Head of caudate nucleus (tissue), 42 donors: ENCODE results near the gene ADAM15.
A peak's percentile ranks its signal among the peaks of the same experiment; 100 is the strongest.

Experiments
- DNase-seq, 42 donors: peaks; one replicate each; pipeline versions ENCODE4 v3.0.0 to v3.0.0-alpha.2; 2020 to 2021; ENCODE audit warnings: mixed read lengths in 7 of 42
- intact Hi-C: fragments of 100-400 bp; cut with DNase I; formaldehyde crosslinking; loops from one replicate; pipeline ENCODE4 v1.15.0; 2022

Gene ADAM15

GRCh38 chr1:155043793-155044192 lies 7.3 kb upstream of the ADAM15 start:
- no peak for DNase-seq
- intact Hi-C loops: no loop called here

DNA sequence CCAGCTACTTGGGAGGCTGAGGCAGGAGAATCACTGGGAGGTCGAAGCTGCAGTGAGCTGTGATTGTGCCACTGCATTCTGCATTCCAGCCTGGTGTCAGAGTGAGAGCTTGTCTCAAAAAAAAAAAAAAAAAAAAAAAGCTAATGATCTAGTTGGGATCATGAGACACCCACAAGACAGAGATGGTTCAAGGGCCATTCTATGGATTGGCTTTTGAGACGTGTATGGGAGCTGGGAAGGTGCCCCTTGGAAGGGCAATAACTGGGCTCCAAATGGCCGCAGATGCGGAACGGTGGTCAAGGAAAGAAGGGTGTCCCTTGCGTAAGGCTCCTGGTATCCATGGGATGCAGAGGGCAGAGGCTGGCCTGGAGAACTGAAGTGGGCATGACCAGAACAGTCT lies 6.8 kb upstream of the ADAM15 start:
- intact Hi-C loops: no loop called here
- no peak for DNase-seq

- intact Hi-C loops: loop anchor here (1.0 kb wide), 1 partner anchor 39 kb away; no protein-coding TSS in a partner anchor
- DNase-seq: peak; percentile 63 to 93 (median 83)
These were observed 6.1 kb upstream of the ADAM15 start for GRCh38 chr1:155044812-155045657.

DNA sequence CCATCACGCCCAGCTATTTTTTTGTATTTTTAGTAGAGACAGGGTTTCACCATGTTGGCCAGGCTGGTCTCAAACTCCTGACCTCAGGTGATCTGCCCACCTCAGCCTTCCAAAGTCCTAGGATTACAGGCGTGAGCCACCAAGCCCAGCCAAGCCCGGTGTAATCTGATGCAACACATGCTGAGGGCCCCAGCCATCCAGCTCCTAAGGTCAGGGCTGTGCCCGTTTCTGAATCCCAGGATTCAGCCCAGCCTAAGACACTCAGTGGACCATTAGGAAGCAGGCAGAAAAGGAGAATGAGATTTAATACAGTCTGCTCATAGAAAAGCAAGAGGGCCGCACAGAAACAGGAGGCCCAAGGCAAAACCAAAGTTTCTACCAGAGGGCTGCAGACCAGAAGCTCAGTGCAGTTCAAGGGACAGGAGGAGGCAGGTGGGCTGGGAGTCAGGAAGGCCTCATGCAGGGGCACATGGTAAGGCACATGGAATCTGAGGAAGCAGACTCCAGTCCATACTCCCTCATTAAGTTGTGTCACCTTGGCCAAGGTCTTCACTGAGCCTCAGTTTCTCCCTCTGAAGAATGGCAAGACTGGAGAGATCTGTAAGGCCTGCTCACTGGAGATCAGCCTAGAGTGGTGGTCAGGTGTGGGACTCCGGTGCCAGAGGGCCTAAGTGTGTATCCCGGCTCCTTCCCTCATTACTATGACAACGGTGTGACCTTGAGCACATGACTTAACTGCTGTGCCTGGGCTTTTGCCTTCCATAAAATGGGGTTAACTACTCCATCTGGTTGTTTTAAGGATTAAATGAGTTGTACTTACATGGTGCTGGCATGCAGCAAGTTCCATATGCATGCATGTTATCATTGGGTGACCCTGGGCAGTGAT lies 2.4 kb upstream of the ADAM15 start:
- intact Hi-C loops: no loop called here
- no peak for DNase-seq

DNA sequence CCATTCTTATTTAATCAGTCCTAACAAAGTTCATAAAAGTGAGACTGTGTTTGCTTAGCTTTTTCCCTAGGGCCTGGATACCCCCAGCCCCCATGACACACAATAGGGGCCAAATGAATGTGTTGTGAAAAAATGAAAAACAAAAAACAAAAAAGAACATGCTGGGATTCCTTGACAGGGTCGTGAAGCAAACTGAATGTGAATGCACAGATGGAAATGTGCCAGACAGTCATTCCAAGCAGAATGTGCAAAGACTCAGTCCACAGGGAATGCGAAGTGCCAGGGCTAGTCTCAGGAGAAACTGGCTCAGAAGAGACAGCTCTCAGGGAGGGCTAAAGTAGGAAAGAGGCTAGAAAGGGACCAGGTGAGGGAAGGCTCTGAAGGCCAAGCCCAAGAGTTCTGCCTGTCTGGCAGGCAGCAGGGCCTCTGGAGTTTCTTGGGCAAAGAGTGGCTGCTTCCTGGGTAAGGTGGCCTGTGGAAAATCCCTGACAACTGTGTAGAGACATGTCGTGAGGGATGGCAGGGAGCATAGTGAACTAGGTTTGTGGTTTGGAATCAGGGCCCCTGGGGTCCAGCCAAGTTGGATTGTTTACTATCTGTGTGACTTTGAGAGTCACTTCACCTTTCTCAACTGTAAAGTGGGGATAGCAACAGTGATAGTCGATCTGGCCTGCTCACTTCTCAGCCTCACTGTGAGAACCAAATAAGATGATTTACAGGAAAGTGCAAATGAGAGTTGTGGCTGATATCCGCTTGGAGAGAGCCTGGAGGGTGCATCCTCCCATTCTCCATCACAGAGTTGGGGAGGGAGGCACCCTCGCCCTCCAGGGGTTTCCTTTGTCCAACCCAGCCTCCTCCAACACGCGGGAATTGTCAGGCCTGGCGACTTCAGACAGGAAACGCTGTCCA lies 1.2 kb upstream of the ADAM15 start:
- intact Hi-C loops: no loop called here
- DNase-seq: no peak

GRCh38 chr1:155051342-155051776 lies 243 bp downstream of the ADAM15 start:
- peak in 3 of 42 donors; percentile 26 to 43 (median 39) for DNase-seq

DNA sequence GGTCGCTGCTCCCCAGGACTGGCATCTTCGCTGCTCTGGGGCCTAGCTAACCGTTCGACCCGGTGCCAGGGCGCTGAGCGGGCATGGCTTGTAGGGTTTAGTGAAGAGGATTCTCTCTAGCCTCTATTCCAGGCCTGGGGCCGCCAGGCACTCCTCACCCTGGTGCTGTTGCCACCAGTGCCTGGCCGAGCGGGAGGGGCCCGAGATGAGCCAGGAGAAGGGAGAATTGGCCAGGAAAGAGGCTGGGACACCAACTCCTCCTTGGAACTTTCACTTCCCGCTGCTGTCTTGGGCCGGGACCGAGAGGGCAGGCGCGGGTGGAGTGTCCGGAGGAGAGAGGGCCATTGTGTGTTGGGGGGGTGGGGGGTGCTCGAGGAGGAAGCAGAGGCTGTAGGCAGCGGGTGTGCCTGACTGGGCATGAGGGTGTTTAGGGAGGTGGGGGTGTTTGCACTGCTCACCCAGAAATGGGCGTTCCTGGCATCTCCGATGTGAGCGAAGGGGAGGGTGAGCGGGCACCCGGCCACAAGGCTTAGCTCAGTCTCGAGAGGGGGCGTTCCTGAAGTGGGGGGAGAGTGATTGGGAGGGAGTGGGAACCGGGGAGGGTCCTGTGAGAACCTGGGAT lies 772 bp downstream of the ADAM15 start:
- intact Hi-C loops: no loop called here
- DNase-seq: peak in 37 of 42 donors; percentile 26 to 75 (median 46)

More at GRCh38 chr1:155051342-155051776, 243 bp downstream of the ADAM15 start:
- intact Hi-C loops: no loop called here

DNA sequence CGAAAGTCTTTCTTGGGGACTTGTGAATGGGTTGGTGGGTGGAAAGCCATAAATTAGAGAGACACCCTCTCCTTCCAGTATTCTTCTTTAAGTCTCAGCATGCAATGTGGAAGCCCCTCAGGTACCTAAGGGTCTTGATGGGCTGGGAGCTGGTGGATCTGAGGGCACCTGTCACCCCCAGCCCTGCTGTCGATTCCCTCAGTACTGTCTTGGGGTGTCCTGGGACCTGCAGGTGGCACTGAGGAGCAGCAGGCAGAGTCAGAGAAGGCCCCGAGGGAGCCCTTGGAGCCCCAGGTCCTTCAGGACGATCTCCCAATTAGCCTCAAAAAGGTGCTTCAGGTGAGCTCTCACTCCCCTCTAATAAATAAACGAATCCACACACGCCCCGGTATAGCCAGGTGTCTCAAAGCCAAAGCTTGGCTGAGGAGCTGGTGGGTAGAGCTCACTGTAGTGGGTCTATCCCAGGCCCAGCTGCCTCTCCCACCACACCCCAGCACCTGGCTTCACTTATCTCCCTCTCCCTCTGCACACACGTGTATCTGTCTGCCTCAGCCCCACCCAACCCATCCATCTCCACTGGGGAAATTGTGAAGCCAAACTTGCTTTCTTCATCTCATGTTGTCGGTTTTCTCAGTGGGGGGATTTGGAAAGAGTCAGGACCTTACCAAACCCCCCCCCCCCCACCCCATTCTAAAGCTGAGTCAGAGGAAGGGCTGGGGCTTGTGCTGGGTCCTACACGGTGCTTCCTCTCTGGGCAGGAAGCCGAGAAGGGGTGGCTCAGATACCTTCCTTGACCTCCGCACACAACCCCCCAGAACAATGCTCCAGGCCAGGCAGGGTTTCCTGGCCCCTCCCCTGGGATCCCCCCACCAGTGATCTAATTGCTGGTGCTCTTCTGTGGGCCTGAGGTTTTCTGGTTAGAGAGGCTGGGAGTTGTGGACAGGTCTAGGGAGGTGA lies 1.6 kb downstream of the ADAM15 start:
- intact Hi-C loops: no loop called here
- DNase-seq: peak in 18 of 42 donors; percentile 13 to 60 (median 36)

DNA sequence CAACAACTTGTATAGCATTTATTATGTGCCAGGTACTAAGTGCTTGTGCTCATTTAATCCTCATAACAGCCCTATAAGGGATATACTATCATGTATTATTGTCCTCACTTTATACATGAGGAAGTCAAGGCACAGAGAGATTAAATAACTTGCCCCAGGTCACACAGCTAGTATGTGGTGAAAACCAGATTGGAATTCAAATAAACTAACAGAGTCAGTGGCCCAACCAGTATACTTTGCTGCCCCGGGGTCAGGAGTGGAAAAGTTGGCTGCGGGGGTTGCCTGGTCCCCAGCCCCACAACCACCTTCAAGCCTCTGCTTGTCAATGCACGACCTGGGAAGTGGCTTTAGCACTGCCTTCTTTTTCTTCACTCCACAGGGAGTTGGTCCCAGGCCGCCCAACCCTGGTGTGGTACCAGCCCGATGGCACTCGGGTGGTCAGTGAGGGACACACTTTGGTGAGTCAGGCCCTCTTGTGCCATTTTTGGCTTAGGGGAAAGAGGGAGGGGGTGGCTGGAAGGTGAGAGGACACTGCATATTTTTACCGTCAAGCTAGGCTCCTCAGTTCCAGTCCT lies 2.5 kb downstream of the ADAM15 start:
- DNase-seq: no peak
- intact Hi-C loops: no loop called here

DNA sequence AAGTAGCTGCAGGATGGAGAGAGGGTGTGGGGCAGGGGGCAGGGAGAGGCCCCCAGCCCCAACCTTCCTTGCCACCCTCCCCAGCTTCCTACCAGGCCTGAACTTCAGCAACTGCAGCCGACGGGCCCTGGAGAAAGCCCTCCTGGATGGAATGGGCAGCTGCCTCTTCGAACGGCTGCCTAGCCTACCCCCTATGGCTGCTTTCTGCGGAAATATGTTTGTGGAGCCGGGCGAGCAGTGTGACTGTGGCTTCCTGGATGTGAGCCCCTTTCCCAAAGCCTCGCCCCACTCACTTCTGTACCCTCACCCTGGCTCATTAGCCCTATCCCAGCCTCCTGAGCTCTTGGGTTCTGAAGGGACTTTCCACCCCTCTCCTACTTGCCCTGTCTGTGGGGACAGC lies 6.0 kb downstream of the ADAM15 start:
- intact Hi-C loops: no loop called here
- no peak for DNase-seq

GRCh38 chr1:155057788-155058211 lies 6.7 kb downstream of the ADAM15 start:
- DNase-seq: no peak
- intact Hi-C loops: no loop called here

GRCh38 chr1:155060736-155061135 lies 9.6 kb downstream of the ADAM15 start:
- DNase-seq: no peak
- intact Hi-C loops: loop anchor here (10.0 kb wide), 1 partner anchor 56 kb away; the partner anchor contains the start of gene ZBTB7B

- intact Hi-C loops: loop anchor here (10.0 kb wide), 1 partner anchor 57 kb away; the partner anchor contains the start of gene ZBTB7B
- peak; percentile 38 to 94 (median 86) for DNase-seq
These were observed 10.4 kb downstream of the ADAM15 start for GRCh38 chr1:155061381-155062150.

DNA sequence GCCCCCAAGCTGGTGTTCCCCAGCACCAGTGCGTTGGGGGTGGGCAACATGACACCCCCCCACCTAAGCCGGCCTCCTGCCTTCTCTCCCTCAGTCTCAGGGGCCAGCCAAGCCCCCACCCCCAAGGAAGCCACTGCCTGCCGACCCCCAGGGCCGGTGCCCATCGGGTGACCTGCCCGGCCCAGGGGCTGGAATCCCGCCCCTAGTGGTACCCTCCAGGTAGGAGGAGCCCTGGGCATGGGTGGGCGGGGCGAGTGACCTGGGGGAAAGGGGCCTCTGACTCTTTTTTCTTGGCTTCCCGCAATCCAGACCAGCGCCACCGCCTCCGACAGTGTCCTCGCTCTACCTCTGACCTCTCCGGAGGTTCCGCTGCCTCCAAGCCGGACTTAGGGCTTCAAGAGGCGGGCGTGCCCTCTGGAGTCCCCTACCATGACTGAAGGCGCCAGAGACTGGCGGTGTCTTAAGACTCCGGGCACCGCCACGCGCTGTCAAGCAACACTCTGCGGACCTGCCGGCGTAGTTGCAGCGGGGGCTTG lies 11.1 kb downstream of the ADAM15 start:
- intact Hi-C loops: loop anchor here (10.0 kb wide), 1 partner anchor 57 kb away; the partner anchor contains the start of gene ZBTB7B
- DNase-seq: no peak

GRCh38 chr1:155062702-155063411 lies 11.7 kb downstream of the ADAM15 start:
- intact Hi-C loops: loop anchor here (10.0 kb wide), 1 partner anchor 58 kb away; the partner anchor contains the start of gene ZBTB7B
- DNase-seq: peak in 23 of 42 donors; percentile 23 to 75 (median 49)
